ENCODE data around the gene TBATA.

GRCh38 chr10:70809726-70810125 lies 24.5 kb upstream of the TBATA start:
- TF ChIP-seq EZH2 (IDR thresholded peaks at IDR 0.05; ENCODE audit: low read length, unreplicated experiment), result no peak
- TF ChIP-seq, protein P1, sequence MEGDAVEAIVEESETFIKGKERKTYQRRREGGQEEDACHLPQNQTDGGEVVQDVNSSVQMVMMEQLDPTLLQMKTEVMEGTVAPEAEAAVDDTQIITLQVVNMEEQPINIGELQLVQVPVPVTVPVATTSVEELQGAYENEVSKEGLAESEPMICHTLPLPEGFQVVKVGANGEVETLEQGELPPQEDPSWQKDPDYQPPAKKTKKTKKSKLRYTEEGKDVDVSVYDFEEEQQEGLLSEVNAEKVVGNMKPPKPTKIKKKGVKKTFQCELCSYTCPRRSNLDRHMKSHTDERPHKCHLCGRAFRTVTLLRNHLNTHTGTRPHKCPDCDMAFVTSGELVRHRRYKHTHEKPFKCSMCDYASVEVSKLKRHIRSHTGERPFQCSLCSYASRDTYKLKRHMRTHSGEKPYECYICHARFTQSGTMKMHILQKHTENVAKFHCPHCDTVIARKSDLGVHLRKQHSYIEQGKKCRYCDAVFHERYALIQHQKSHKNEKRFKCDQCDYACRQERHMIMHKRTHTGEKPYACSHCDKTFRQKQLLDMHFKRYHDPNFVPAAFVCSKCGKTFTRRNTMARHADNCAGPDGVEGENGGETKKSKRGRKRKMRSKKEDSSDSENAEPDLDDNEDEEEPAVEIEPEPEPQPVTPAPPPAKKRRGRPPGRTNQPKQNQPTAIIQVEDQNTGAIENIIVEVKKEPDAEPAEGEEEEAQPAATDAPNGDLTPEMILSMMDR (conservative IDR thresholded peaks at IDR 0.05; ENCODE audit: low read depth, low read length), result no peak

All from PC-3 (cell line).